ENCODE data around the gene FHOD1. TPM values are rescaled to one million over a fixed set of nuclear protein-coding genes. Genes with fewer than 3 reads are reported as not detected.
A peak's percentile ranks its signal among the peaks of the same experiment; 100 is the strongest.

The FHOD1 gene
- total and polyA plus RNA-seq, 9 of the 15 experiments (the other 6 are each of a cell fraction or from before 2014, with no cell fraction given): 18.7 to 126 (median 32.3) TPM

GRCh38 chr16:67280090-67281015 lies 33.1 kb upstream of the FHOD1 start:
- H3K79me2 ChIP-seq (ENCODE audit: control insufficient read depth, insufficient read depth, low read length): peaks cover 30% of the 10 kb centered on the region
- no peaks in the 10 kb centered on the region for H4K20me1 ChIP-seq (replicated peaks; ENCODE audit: control insufficient read depth, insufficient read depth, low read length)
- peaks cover 35% of the 10 kb centered on the region; the same call in 2 of the 3 replicates for H3K36me3 ChIP-seq (ENCODE audit: control insufficient read depth, insufficient read depth, low read length)
- H3K4me1 ChIP-seq (replicated peaks in 1 of 2; ENCODE audit: control insufficient read depth in 2 of 2, insufficient read depth in 2 of 2, low read length in 2 of 2): peaks cover 22 to 52% of the 10 kb centered on the region in 2 experiments
- CTCF ChIA-PET (ENCODE audit: low intra/inter-chr PET ratio): interaction anchor here (0.6 to 2.3 kb wide), 5 partner anchors 12 to 137 kb away, joined by 3 to 18 read pairs (median 7); no protein-coding TSS in a partner anchor
- peak overlapping the region; percentile 94; the same call in 1 of the 2 replicates for H2AFZ ChIP-seq (ENCODE audit: low read depth, low read length)
- FAIRE-seq (no peak), ATAC-seq (no peak), DNase-seq (ENCODE audit: extremely low read depth in 1 of 4, low spot score in 3 of 4) (no peak)
- H3K4me3 ChIP-seq: peak overlapping the region; percentile 74
- no peak overlapping the region for H3K27ac ChIP-seq (ENCODE audit: extremely low read depth, low read depth, low read length)
- H3K27me3 ChIP-seq (ENCODE audit: control insufficient read depth in 2 of 2, insufficient read depth in 2 of 2, low read length in 2 of 2): no peaks in the 10 kb centered on the region
- 77% methylated on average over 13 of the region's 15 CpGs for WGBS (ENCODE audit: insufficient coverage, low coverage, missing lambda C conversion rate)
- peak overlapping the region; percentile 95 for H3K4me2 ChIP-seq (ENCODE audit: insufficient read depth, low read length)
- POLR2A ChIA-PET: interaction anchor here (0.5 to 0.9 kb wide), 3 partner anchors 8 to 232 kb away, joined by 3 read pairs; no protein-coding TSS in a partner anchor
- intact Hi-C loops (cut with micrococcal nuclease) (no loop called here), in situ Hi-C loops (cut with MboI) (no loop called here)
- no TSS peak for BruUV-seq (replicated peaks)
- TF ChIP-seq ZNF561 (CRISPR knock-in tag; conservative IDR thresholded peaks at IDR 0.05): no peak
- TF ChIP-seq NR1H2 (CRISPR knock-in tag; IDR thresholded peaks at IDR 0.05): 0 out of 2 replicates have a peak, but pooled peaks have one; percentile 3
- TF ChIP-seq ELK1 (CRISPR knock-in tag; IDR thresholded peaks at IDR 0.05): peak; percentile 43; the same call in 1 of the 2 replicates
- no peak for TF ChIP-seq ZBTB34 (CRISPR knock-in tag; IDR thresholded peaks at IDR 0.05)
- TF ChIP-seq ELK3 (CRISPR knock-in tag; IDR thresholded peaks at IDR 0.05): no peak
- no peak for TF ChIP-seq PHB (CRISPR knock-in tag; IDR thresholded peaks at IDR 0.05)
- TF ChIP-seq STAG1 (CRISPR knock-in tag; IDR thresholded peaks at IDR 0.05; ENCODE audit: borderline replicate concordance): 0 out of 2 replicates have a peak, but pooled peaks have one; percentile 31
- TF ChIP-seq SNAPC5 (CRISPR knock-in tag; IDR thresholded peaks at IDR 0.05): no peak
- no peak for TF ChIP-seq ARID3A (IDR thresholded peaks at IDR 0.05; ENCODE audit: borderline replicate concordance, low read depth, low read length)
- peak overlapping the region; percentile 64 to 97; a peak in 3 of 4 replicates for H3K9ac ChIP-seq (ENCODE audit: insufficient read depth in 1 of 2, low read depth in 2 of 2, low read length in 2 of 2)
- no peaks in the 10 kb centered on the region for H3K9me3 ChIP-seq (replicated peaks; ENCODE audit: control insufficient read depth, insufficient read depth, low read depth, low read length)
- H3K9me1 ChIP-seq (ENCODE audit: control insufficient read depth, insufficient read depth, low read length): no peaks in the 10 kb centered on the region

Data from K562 (cell line).